Colonic mucosa (tissue), 4 donors: Measurements from ENCODE around the gene SMIM23. TPM values are rescaled to one million over a fixed set of nuclear protein-coding genes. Genes with fewer than 3 reads are reported as not detected.

Source experiments
- DNase-seq: peaks from one replicate; pipeline ENCODE4 v3.0.0-alpha.2; 2020
- H3K27ac ChIP-seq: fragments of 200-600 bp; one replicate; pipeline ENCODE4 v1.8.0; 2021
- H3K27me3 ChIP-seq: fragments of 200-600 bp; one replicate; pipeline ENCODE4 v1.8.0; 2021
- H3K36me3 ChIP-seq: fragments of 200-600 bp; one replicate; pipeline ENCODE4 v1.8.0; 2021
- H3K4me1 ChIP-seq: fragments of 200-600 bp; one replicate; pipeline ENCODE4 v1.8.0; 2021; ENCODE audit warnings: mild to moderate bottlenecking
- H3K4me3 ChIP-seq: fragments of 200-600 bp; one replicate; pipeline ENCODE4 v1.8.0; 2021
- H3K9ac ChIP-seq, 2 donors: one replicate each; pipeline ENCODE4 v1.7.0; 2013; ENCODE audit warnings: control low read depth in 2 of 2, low read depth in 2 of 2, low read length in 2 of 2
- H3K9me3 ChIP-seq: fragments of 200-600 bp; one replicate; pipeline ENCODE4 v1.8.0; 2021
- CTCF ChIP-seq: fragments of 200-600 bp; IDR thresholded peaks from one replicate; pipeline ENCODE4 v1.8.0; 2022; ENCODE audit warnings: antibody characterized with exemption, mild to moderate bottlenecking
- intact Hi-C: fragments of 100-400 bp; cut with DNase I; formaldehyde crosslinking; loops from one replicate; pipeline ENCODE4 v1.14.1; 2022
- total RNA-seq, 2 donors: library from RNA; stranded (reverse); fragmentation: NEBNext Ultra II Directional in 1 of 2; extraction: Animal tissue kit (Norgen Biotek cat#: 25700) in 1 of 2; gene quantifications; one replicate each; pipeline ENCODE4 v1.2.1, GENCODE V29; 2021
- donor health status: healthy.
- donor health status: DM: no; HTN: no; CAD: no.
- donor health status: DM: no; HTN: no; CAD: no.

The SMIM23 gene
- total RNA-seq, 2 donors from 2014 or later, result not detected

GRCh38 chr5:171762021-171762608, 23.5 kb upstream of the SMIM23 start:
- H3K4me1 ChIP-seq, result no peaks in the 10 kb centered on the region
- no peaks in the 10 kb centered on the region for H3K9me3 ChIP-seq
- H3K27ac ChIP-seq, result no peak overlapping the region
- DNase-seq, result no peak
- no peak overlapping the region for H3K9ac ChIP-seq
- no peak overlapping the region for H3K4me3 ChIP-seq
- H3K27me3 ChIP-seq, result no peaks in the 10 kb centered on the region
- no peaks in the 10 kb centered on the region for H3K36me3 ChIP-seq
- no peak for TF ChIP-seq CTCF
- intact Hi-C loops, result no loop called here

DNA sequence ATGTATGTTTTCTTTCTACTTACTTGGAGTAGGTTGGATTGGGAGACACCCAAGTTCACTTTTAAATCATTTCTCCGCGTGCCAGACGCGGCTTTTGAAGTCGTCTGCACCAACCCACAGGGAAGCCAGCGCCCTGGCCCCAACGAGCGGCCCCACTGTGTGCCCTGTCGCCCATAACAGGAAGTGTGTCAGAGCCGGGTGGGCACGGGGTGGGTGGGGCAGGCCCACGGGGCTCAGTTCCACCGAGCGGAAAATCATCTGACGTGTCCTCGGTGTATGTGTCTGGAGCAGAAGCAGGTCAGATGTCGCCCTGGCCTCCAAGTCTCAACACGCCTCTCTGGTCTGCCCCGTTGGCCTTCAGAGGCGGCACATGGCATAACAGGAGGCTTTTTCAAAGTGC, 22.7 kb upstream of the SMIM23 start:
- H3K9ac ChIP-seq, result no peak overlapping the region
- H3K9me3 ChIP-seq, result no peaks in the 10 kb centered on the region
- TF ChIP-seq CTCF, result no peak
- H3K4me1 ChIP-seq, result no peaks in the 10 kb centered on the region
- DNase-seq, result no peak
- no peak overlapping the region for H3K27ac ChIP-seq
- no peaks in the 10 kb centered on the region for H3K36me3 ChIP-seq
- intact Hi-C loops, result no loop called here
- H3K27me3 ChIP-seq, result no peaks in the 10 kb centered on the region
- H3K4me3 ChIP-seq, result no peak overlapping the region

- no peaks in the 10 kb centered on the region for H3K27me3 ChIP-seq
- H3K9ac ChIP-seq, result no peak overlapping the region
- H3K9me3 ChIP-seq, result no peaks in the 10 kb centered on the region
- H3K36me3 ChIP-seq, result no peaks in the 10 kb centered on the region
- no peaks in the 10 kb centered on the region for H3K4me1 ChIP-seq
- no peak for DNase-seq
- H3K27ac ChIP-seq, result no peak overlapping the region
- H3K4me3 ChIP-seq, result no peak overlapping the region
- no peak for TF ChIP-seq CTCF
- intact Hi-C loops, result no loop called here
Observed at GRCh38 chr5:171764265-171764664, 21.4 kb upstream of the SMIM23 start.

- intact Hi-C loops, result no loop called here
- Histone ChIP-seq H3K36me3 (no peaks in the 10 kb centered on the region), H3K9me3 (no peaks in the 10 kb centered on the region), H3K4me1 (no peaks in the 10 kb centered on the region), H3K9ac (no peak overlapping the region), H3K4me3 (no peak overlapping the region), H3K27me3 (no peaks in the 10 kb centered on the region), H3K27ac (no peak overlapping the region)
- TF ChIP-seq CTCF, result no peak
- no peak for DNase-seq
Observed at GRCh38 chr5:171766875-171767274, 18.7 kb upstream of the SMIM23 start.

DNA sequence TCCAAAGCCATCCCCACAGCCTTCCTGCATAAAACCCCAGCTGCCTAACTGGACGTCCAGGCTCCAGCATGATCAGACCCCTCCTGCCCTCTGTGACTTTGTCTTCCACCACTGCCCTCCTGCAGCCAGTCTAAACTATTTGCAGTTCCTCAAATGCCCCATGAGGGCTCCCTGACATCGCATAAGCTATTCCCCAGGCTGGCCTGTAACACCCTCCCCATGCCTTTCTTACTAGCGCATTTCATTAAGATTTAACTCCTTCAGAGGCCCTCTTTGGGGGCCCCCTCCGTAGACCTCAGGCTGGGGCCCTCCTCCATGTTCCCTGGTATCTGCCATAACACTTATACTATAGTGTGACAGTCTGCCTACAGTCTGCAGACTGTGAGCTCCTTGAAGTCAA, 15.5 kb upstream of the SMIM23 start:
- DNase-seq, result no peak
- Histone ChIP-seq H3K27ac (no peak overlapping the region), H3K27me3 (no peaks in the 10 kb centered on the region), H3K9me3 (no peaks in the 10 kb centered on the region), H3K4me3 (no peak overlapping the region), H3K36me3 (no peaks in the 10 kb centered on the region), H3K9ac (no peak overlapping the region), H3K4me1 (no peaks in the 10 kb centered on the region)
- TF ChIP-seq CTCF, result no peak
- intact Hi-C loops, result no loop called here
